HCT116 (cell line): ENCODE results near the gene XYLT1. TPM values are rescaled to one million over a fixed set of nuclear protein-coding genes. Genes with fewer than 3 reads are reported as not detected.

ENCODE experiments used
- ATAC-seq: fragments of 200-7000 bp; cut with Tn5 transposase; 2 replicates; pipeline ENCODE4 v1.9.1; 2020; ENCODE audit warnings: mild to moderate bottlenecking, moderate library complexity
- BruUV-seq: library from RNA; stranded (reverse); fragments of 400-500 nt; replicated peaks from 2 replicates; lab custom pipeline; 2021; lab: Mats Ljungman, UMichigan
- CTCF ChIA-PET: fragments of 300-600 bp; sonication (Branson Sonifier 250); formaldehyde crosslinking; loops from one replicate; lab custom pipeline; 2021; ENCODE audit warnings: antibody characterized with exemption; lab: Charles Lee
- POLR2A ChIA-PET: fragments of 300-600, 350-600 bp; sonication (Branson Sonifier 250); formaldehyde crosslinking; loops from one replicate; lab custom pipeline; 2021; ENCODE audit warnings: antibody characterized with exemption; lab: Charles Lee
- RAD21 ChIA-PET, 2 experiments: fragments of 300-600 bp; sonication (Branson Sonifier 250); formaldehyde crosslinking; loops; one replicate each; lab custom pipeline; 2023; ENCODE audit warnings: low total read pairs in 2 of 2; ENCODE audit not compliant: uncharacterized antibody in 2 of 2, unreplicated experiment in 2 of 2, low non-redundant PET in 1 of 2; lab: Charles Lee
- DNase-seq: peaks from one replicate; pipeline ENCODE4 v3.0.0-alpha.2; 2010; ENCODE audit warnings: low read depth, low spot score
- H2AFZ ChIP-seq: fragments of 200-600 bp; shearing (Covaris generic), sonication (generic); 2 replicates; pipeline ENCODE4 v1.6.1; 2017; ENCODE audit warnings: low read depth, mixed run types, mixed read lengths, antibody characterized with exemption, low read length; ENCODE audit not compliant: poor library complexity, severe bottlenecking
- H3K27ac ChIP-seq: 2 replicates; pipeline ENCODE4 v1.5.1; 2012; ENCODE audit warnings: low read depth, low read length
- H3K27me3 ChIP-seq: fragments of 200-600 bp; sonication (generic); 2 replicates; pipeline ENCODE4 v1.6.1; 2016; ENCODE audit warnings: mixed run types, low read length, mixed read lengths; ENCODE audit not compliant: insufficient read depth
- H3K36me3 ChIP-seq, 2 experiments: fragments of 200-500 bp in 1 of 2; fragments of 200-600 bp in 1 of 2; sonication (Bioruptor generic) in 1 of 2; sonication (generic) in 1 of 2; 2 replicates each; pipeline versions ENCODE4 v1.5.1 to v1.6.1; 2014 to 2016; ENCODE audit warnings: low read length in 2 of 2, inconsistent platforms in 1 of 2, mixed read lengths in 1 of 2, mixed run types in 1 of 2; ENCODE audit not compliant: insufficient read depth in 2 of 2, control insufficient read depth in 1 of 2
- H3K4me1 ChIP-seq, 2 experiments: fragments of 200-600 bp in 1 of 2; sonication (generic) in 1 of 2; 2 replicates each; pipeline versions ENCODE4 v1.5.1 to v1.6.1; 2012 to 2017; ENCODE audit warnings: low read length in 2 of 2, inconsistent platforms in 1 of 2, mild to moderate bottlenecking in 1 of 2, mixed read lengths in 1 of 2, mixed run types in 1 of 2, moderate library complexity in 1 of 2; ENCODE audit not compliant: insufficient read depth in 2 of 2, control insufficient read depth in 1 of 2
- H3K4me2 ChIP-seq: fragments of 200-600 bp; sonication (generic); 2 replicates; pipeline ENCODE4 v1.6.1; 2017; ENCODE audit warnings: mixed run types, low read length, mixed read lengths
- H3K4me3 ChIP-seq, 2 experiments: fragments of 200-600 bp in 1 of 2; sonication (generic) in 1 of 2; replicated peaks in 1 of 2; 2 replicates each; pipeline ENCODE4 v1.5.1; 2011 to 2016; ENCODE audit warnings: low read length in 2 of 2, control low read depth in 1 of 2, low read depth in 1 of 2, mild to moderate bottlenecking in 1 of 2, mixed read lengths in 1 of 2, mixed run types in 1 of 2
- H3K79me2 ChIP-seq: fragments of 200-600 bp; sonication (generic); 2 replicates; pipeline ENCODE4 v1.6.1; 2017; ENCODE audit warnings: mild to moderate bottlenecking, mixed run types, low read length, moderate library complexity, mixed read lengths; ENCODE audit not compliant: insufficient read depth
- H3K9ac ChIP-seq: fragments of 200-600 bp; sonication (generic); 2 replicates; pipeline ENCODE4 v1.6.1; 2016; ENCODE audit warnings: low read length, mixed read lengths
- H3K9me2 ChIP-seq: fragments of 200-600 bp; sonication (generic), shearing (Covaris generic); 2 replicates; pipeline ENCODE4 v1.6.1; 2017; ENCODE audit warnings: mixed run types, mild to moderate bottlenecking, moderate library complexity; ENCODE audit not compliant: insufficient read depth
- H3K9me3 ChIP-seq, 2 experiments: fragments of 200-500 bp in 1 of 2; fragments of 200-600 bp in 1 of 2; sonication (Bioruptor generic) in 1 of 2; sonication (generic) in 1 of 2; 2 replicates each; pipeline ENCODE4 v1.6.1; 2014 to 2017; ENCODE audit warnings: low read length in 2 of 2, mixed read lengths in 2 of 2, inconsistent platforms in 1 of 2, low read depth in 1 of 2, mild to moderate bottlenecking in 1 of 2, mixed run types in 1 of 2, moderate library complexity in 1 of 2; ENCODE audit not compliant: control insufficient read depth in 1 of 2, insufficient read depth in 1 of 2
- H4K20me1 ChIP-seq: fragments of 200-600 bp; sonication (generic), shearing (Covaris generic); 2 replicates; pipeline ENCODE4 v1.6.1; 2017; ENCODE audit warnings: mixed run types, mild to moderate bottlenecking, moderate library complexity; ENCODE audit not compliant: insufficient read depth
- CBX3 ChIP-seq: IDR thresholded peaks from 2 replicates; pipeline ENCODE4 v1.6.1; 2012; ENCODE audit warnings: low read depth
- EGR1 ChIP-seq: IDR thresholded peaks from 2 replicates; pipeline ENCODE4 v1.6.1; 2012; ENCODE audit warnings: low read depth
- EZH2 ChIP-seq: fragments of 200-600 bp; sonication (generic); IDR thresholded peaks from 2 replicates; pipeline ENCODE4 v1.6.1; 2017; ENCODE audit warnings: antibody characterized with exemption, mixed run types
- EZH2phosphoT487 ChIP-seq: fragments of 200-600 bp; IDR thresholded peaks from 2 replicates; pipeline ENCODE4 v1.6.1; 2018; ENCODE audit warnings: antibody characterized with exemption, borderline replicate concordance
- FOSL1 ChIP-seq: IDR thresholded peaks from 2 replicates; pipeline ENCODE4 v1.6.1; 2012; ENCODE audit warnings: low read depth
- JUND ChIP-seq: IDR thresholded peaks from 2 replicates; pipeline ENCODE4 v1.6.1; 2012
- RAD21 ChIP-seq: IDR thresholded peaks from 2 replicates; pipeline ENCODE4 v1.6.1; 2012; ENCODE audit warnings: low read depth, mild to moderate bottlenecking
- SIN3A ChIP-seq: IDR thresholded peaks from 2 replicates; pipeline ENCODE4 v1.6.1; 2012; ENCODE audit warnings: low read depth
- SRF ChIP-seq: IDR thresholded peaks from 2 replicates; pipeline ENCODE4 v1.6.1; 2012; ENCODE audit warnings: low read depth
- TCF7L2 ChIP-seq: IDR thresholded peaks from 2 replicates; pipeline ENCODE4 v1.7.0; 2011; ENCODE audit warnings: borderline replicate concordance, inconsistent platforms; ENCODE audit not compliant: insufficient read depth, insufficient read length; ENCODE audit errors: extremely low read depth
- ZFX ChIP-seq: fragments of 450-650 bp; IDR thresholded peaks from 2 replicates; pipeline ENCODE4 v1.6.1; 2017
- intact Hi-C: fragments of 100-400 bp; cut with micrococcal nuclease; formaldehyde crosslinking; loops from 2 replicates; pipeline ENCODE4 v1.10.0; 2022
- total RNA-seq: library from RNA; stranded (reverse); gene quantifications from one replicate; pipeline ENCODE4 v1.2.1, GENCODE V29; 2021; ENCODE audit not compliant: unreplicated experiment
- TF ChIP-seq, protein P1 (sequence below): IDR thresholded peaks from 2 replicates; pipeline ENCODE4 v1.6.1; 2012; ENCODE audit warnings: low read depth

The XYLT1 gene
- total RNA-seq, 1 experiment from 2014 or later = 4.5 TPM

DNA sequence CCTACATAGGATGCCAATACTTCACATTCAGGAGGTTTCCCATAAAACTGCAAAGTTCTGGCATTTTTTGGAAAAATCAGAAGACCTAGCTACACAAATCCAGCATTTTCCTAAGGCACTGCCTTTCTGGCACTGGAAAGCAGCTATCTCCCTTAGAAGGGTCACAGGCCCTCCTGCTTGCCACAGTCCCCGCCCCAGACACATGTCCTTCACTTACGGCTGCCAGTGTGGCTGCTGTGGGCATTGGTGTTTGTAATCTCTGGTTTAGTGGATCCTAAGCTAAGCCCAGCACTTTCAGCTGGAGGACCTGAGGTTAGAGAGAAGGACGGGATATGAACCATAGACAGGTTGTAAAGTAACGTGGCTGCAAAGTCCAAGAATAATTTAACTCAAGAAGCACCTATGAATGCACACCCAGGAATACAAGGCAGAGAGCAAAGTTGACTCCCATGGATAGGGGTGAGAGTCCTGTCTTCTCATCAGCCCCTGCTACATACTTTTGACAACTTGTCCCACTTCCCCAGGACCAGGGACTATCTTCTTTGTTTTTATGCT, 100.0 kb downstream of the XYLT1 start (continued):
- TF ChIP-seq, protein P1, sequence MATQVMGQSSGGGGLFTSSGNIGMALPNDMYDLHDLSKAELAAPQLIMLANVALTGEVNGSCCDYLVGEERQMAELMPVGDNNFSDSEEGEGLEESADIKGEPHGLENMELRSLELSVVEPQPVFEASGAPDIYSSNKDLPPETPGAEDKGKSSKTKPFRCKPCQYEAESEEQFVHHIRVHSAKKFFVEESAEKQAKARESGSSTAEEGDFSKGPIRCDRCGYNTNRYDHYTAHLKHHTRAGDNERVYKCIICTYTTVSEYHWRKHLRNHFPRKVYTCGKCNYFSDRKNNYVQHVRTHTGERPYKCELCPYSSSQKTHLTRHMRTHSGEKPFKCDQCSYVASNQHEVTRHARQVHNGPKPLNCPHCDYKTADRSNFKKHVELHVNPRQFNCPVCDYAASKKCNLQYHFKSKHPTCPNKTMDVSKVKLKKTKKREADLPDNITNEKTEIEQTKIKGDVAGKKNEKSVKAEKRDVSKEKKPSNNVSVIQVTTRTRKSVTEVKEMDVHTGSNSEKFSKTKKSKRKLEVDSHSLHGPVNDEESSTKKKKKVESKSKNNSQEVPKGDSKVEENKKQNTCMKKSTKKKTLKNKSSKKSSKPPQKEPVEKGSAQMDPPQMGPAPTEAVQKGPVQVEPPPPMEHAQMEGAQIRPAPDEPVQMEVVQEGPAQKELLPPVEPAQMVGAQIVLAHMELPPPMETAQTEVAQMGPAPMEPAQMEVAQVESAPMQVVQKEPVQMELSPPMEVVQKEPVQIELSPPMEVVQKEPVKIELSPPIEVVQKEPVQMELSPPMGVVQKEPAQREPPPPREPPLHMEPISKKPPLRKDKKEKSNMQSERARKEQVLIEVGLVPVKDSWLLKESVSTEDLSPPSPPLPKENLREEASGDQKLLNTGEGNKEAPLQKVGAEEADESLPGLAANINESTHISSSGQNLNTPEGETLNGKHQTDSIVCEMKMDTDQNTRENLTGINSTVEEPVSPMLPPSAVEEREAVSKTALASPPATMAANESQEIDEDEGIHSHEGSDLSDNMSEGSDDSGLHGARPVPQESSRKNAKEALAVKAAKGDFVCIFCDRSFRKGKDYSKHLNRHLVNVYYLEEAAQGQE = no peak
- TF ChIP-seq EZH2phosphoT487 (no peak), RAD21 (no peak), EGR1 (no peak)

DNA sequence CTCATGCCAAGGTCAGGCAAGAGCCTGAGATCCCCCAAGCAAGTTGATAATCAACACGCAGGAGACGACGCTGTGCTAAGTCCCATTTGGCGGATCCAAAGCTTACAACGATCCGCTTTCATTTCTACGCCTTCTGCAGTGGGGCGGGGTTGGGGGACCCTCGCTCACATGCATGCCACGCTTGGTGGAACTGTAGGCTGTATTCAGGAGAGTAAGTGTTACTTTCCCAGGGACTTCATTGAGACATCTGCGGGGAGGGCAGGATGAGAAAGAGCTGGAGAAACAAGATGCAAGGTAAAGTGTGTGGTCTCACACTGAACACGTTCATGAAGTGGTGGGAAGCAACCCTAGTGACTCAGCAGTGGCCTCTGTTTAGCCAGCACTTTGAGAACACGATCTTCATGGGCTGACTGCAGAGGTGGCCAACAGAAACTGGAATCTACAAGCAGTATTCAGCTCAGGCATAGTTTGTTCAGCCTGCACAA, 100.5 kb downstream of the XYLT1 start:
- Histone ChIP-seq H2AFZ (no peak overlapping the region), H3K4me1 (0 out of 4 replicates have a peak, but pooled peaks cover 0 to 3% of the 10 kb centered on the region in 2 experiments), H3K4me3 (no peak overlapping the region), H3K27me3 (peaks cover 20% of the 10 kb centered on the region; the same call in 1 of the 2 replicates), H4K20me1 (no peaks in the 10 kb centered on the region), H3K79me2 (no peaks in the 10 kb centered on the region), H3K4me2 (no peak overlapping the region), H3K36me3 (no peaks in the 10 kb centered on the region), H3K9me3 (no peaks in the 10 kb centered on the region), H3K27ac (no peak overlapping the region), H3K9ac (no peak overlapping the region), H3K9me2 (no peaks in the 10 kb centered on the region)
- no TSS peak for BruUV-seq
- DNase-seq (no peak), ATAC-seq (no peak)
- ChIA-PET RAD21 (no interaction called here), POLR2A (no interaction called here), CTCF (no interaction called here)
- no peak for TF ChIP-seq TCF7L2
- no peak for TF ChIP-seq EZH2
- no peak for TF ChIP-seq CBX3
- no peak for TF ChIP-seq RAD21
- no peak for TF ChIP-seq ZFX
- no peak for TF ChIP-seq SIN3A
- no peak for TF ChIP-seq FOSL1
- no peak for TF ChIP-seq JUND
- no peak for TF ChIP-seq SRF
- intact Hi-C loops = no loop called here
